ENCODE results near the gene MEPE.

- no peak for TF ChIP-seq CTCF (IDR thresholded peaks at IDR 0.05)
- TF ChIP-seq EZH2 (IDR thresholded peaks at IDR 0.05; ENCODE audit: borderline replicate concordance, insufficient read depth, low read depth, low read length, poor library complexity, severe bottlenecking) = no peak
These were observed 42.4 kb downstream of the MEPE start for GRCh38 chr4:87875191-87875590.
